Esophagus (tissue), 2 donors: ENCODE measurements around the gene SUGP1. TPM values are rescaled to one million over a fixed set of nuclear protein-coding genes. Genes with fewer than 3 reads are reported as not detected.

Source experiments
- H3K27ac ChIP-seq, 2 donors: one replicate each; pipeline ENCODE4 v1.5.1; 2013; ENCODE audit warnings: low read depth in 2 of 2, mild to moderate bottlenecking in 2 of 2, inconsistent platforms in 1 of 2, low read length in 1 of 2, moderate library complexity in 1 of 2
- H3K27me3 ChIP-seq, 2 donors: one replicate each; pipeline ENCODE4 v1.6.1; 2013; ENCODE audit warnings: low read length in 2 of 2, control low read depth in 1 of 2, mild to moderate bottlenecking in 1 of 2; ENCODE audit not compliant: insufficient read depth in 2 of 2, control insufficient read depth in 1 of 2
- H3K36me3 ChIP-seq, 2 donors: one replicate each; pipeline ENCODE4 v1.6.1; 2013; ENCODE audit warnings: low read length in 1 of 2; ENCODE audit not compliant: control insufficient read depth in 2 of 2, insufficient read depth in 2 of 2
- H3K4me1 ChIP-seq, 2 donors: one replicate each; pipeline ENCODE4 v1.6.1; 2013; ENCODE audit warnings: low read length in 1 of 2; ENCODE audit not compliant: control insufficient read depth in 2 of 2, insufficient read depth in 2 of 2
- H3K4me3 ChIP-seq, 2 donors: one replicate each; pipeline ENCODE4 v1.5.1; 2013; ENCODE audit warnings: low read length in 2 of 2, mild to moderate bottlenecking in 2 of 2, low read depth in 1 of 2, moderate library complexity in 1 of 2
- H3K9me3 ChIP-seq, 2 donors: one replicate each; pipeline ENCODE4 v1.6.1; 2013; ENCODE audit warnings: mild to moderate bottlenecking in 2 of 2, low read depth in 1 of 2, low read length in 1 of 2, moderate library complexity in 1 of 2; ENCODE audit not compliant: control insufficient read depth in 2 of 2, insufficient read depth in 1 of 2
- WGBS, 2 donors: extraction: QIAGEN DNeasy Blood & Tissue Kit; methylation state at CpG; one replicate each; pipeline ENCODE4 v1.1.7; 2013; 5-methylcytosine and 5-hydroxymethylcytosine counted together
- polyA plus RNA-seq, 2 donors: library from polyadenylated mRNA; stranded (reverse); fragments of 200-250 nt; gene quantifications; one replicate each; pipeline ENCODE4 v1.2.3, GENCODE V29; 2013
- donor health status: healthy with polysubstance abuse.
- donor health status: Bipolar disorder and iron deficiency.

SUGP1 gene
- 10 to 100 TPM; 27.8 to 42.6 TPM for polyA plus RNA-seq

- peaks cover 4 to 15% of the 10 kb centered on the region in 2 donors for H3K36me3 ChIP-seq
- H3K4me3 ChIP-seq, result peak within 1 kb of the TSS; percentile 98 to 99
- H3K27me3 ChIP-seq, result no peaks in the 10 kb centered on the region
- peak within 1 kb of the TSS; percentile 82 to 88 for H3K27ac ChIP-seq
- WGBS, 2 donors, result 0% methylated on average over 67 of the region's 67 CpGs
- no peaks in the 10 kb centered on the region for H3K9me3 ChIP-seq
- peaks cover 4 to 5% of the 10 kb centered on the region in 2 donors for H3K4me1 ChIP-seq
Measured at GRCh38 chr19:19320361-19321140, at the start of gene SUGP1, which contains the start of gene MAU2. SUGP1 (minus strand) TSS chr19:19320509; CDS start chr19:19320496, 13 bp downstream. MAU2 (plus strand) TSS chr19:19320829; CDS start chr19:19320860, 31 bp downstream.

GRCh38 chr19:19368087-19368486 lies 47.8 kb upstream of the SUGP1 start:
- WGBS, 2 donors, result 82 to 88% methylated on average over 7 of the region's 7 CpGs
- H3K4me1 ChIP-seq, result no peaks in the 10 kb centered on the region
- no peak overlapping the region for H3K27ac ChIP-seq
- H3K9me3 ChIP-seq, result no peaks in the 10 kb centered on the region
- no peak overlapping the region for H3K4me3 ChIP-seq
- no peaks in the 10 kb centered on the region for H3K27me3 ChIP-seq
- no peaks in the 10 kb centered on the region for H3K36me3 ChIP-seq

GRCh38 chr19:19366434-19367396 lies 46.4 kb upstream of the SUGP1 start:
- Histone ChIP-seq H3K9me3 (no peaks in the 10 kb centered on the region), H3K4me1 (no peaks in the 10 kb centered on the region), H3K4me3 (no peak overlapping the region), H3K36me3 (no peaks in the 10 kb centered on the region), H3K27ac (peak overlapping the region in 1 of 2 donors; percentile 63), H3K27me3 (no peaks in the 10 kb centered on the region)
- WGBS, 2 donors, result 41 to 42% methylated on average over 18 of the region's 18 CpGs

- Histone ChIP-seq H3K27me3 (no peaks in the 10 kb centered on the region), H3K4me1 (no peaks in the 10 kb centered on the region), H3K36me3 (peaks cover 0 to 6% of the 10 kb centered on the region in 2 donors), H3K4me3 (no peak overlapping the region), H3K27ac (no peak overlapping the region), H3K9me3 (no peaks in the 10 kb centered on the region)
- 91 to 93% methylated on average over 4 of the region's 4 CpGs for whole genome bisulfite sequencing, 2 donors
Measured at GRCh38 chr19:19362075-19362474, 41.8 kb upstream of the SUGP1 start.

- H3K27ac ChIP-seq, result peak overlapping the region in 1 of 2 donors; percentile 45
- peaks cover 6 to 15% of the 10 kb centered on the region in 2 donors for H3K36me3 ChIP-seq
- 10 to 11% methylated on average over 14 of the region's 14 CpGs for WGBS, 2 donors
- no peaks in the 10 kb centered on the region for H3K4me1 ChIP-seq
- no peaks in the 10 kb centered on the region for H3K9me3 ChIP-seq
- H3K4me3 ChIP-seq, result no peak overlapping the region
- no peaks in the 10 kb centered on the region for H3K27me3 ChIP-seq
Measured at GRCh38 chr19:19361075-19361594, 40.8 kb upstream of the SUGP1 start.

GRCh38 chr19:19356901-19357566 lies 36.7 kb upstream of the SUGP1 start:
- Histone ChIP-seq H3K4me3 (no peak overlapping the region), H3K4me1 (no peaks in the 10 kb centered on the region), H3K36me3 (peaks cover 28 to 53% of the 10 kb centered on the region in 2 donors), H3K9me3 (no peaks in the 10 kb centered on the region), H3K27me3 (no peaks in the 10 kb centered on the region), H3K27ac (no peak overlapping the region)
- 88 to 91% methylated on average over 13 of the region's 13 CpGs for WGBS, 2 donors

GRCh38 chr19:19356500-19356899 lies 36.2 kb upstream of the SUGP1 start:
- peaks cover 28 to 54% of the 10 kb centered on the region in 2 donors for H3K36me3 ChIP-seq
- WGBS, 2 donors, result 91 to 93% methylated on average over 11 of the region's 11 CpGs

GRCh38 chr19:19355606-19356139 lies 35.4 kb upstream of the SUGP1 start:
- Histone ChIP-seq H3K27me3 (no peaks in the 10 kb centered on the region), H3K27ac (no peak overlapping the region), H3K9me3 (no peaks in the 10 kb centered on the region), H3K36me3 (peaks cover 28 to 54% of the 10 kb centered on the region in 2 donors), H3K4me3 (no peak overlapping the region), H3K4me1 (no peaks in the 10 kb centered on the region)
- 85 to 90% methylated on average over 18 of the region's 18 CpGs for WGBS, 2 donors

More at GRCh38 chr19:19356500-19356899, 36.2 kb upstream of the SUGP1 start:
- Histone ChIP-seq H3K27ac (no peak overlapping the region), H3K4me3 (no peak overlapping the region), H3K9me3 (no peaks in the 10 kb centered on the region), H3K4me1 (no peaks in the 10 kb centered on the region), H3K27me3 (no peaks in the 10 kb centered on the region)
